GM23338 (cell line): Measurements from ENCODE around the gene SLC25A10. TPM values are rescaled to one million over a fixed set of nuclear protein-coding genes. Genes with fewer than 3 reads are reported as not detected.

Experiments
- ATAC-seq: fragments of 200-7000 bp; cut with Tn5 transposase; 3 replicates; pipeline ENCODE4 v1.9.1; 2020
- DNase-seq: peaks from one replicate; pipeline ENCODE4 v3.0.0-alpha.2; 2015; ENCODE audit warnings: low spot score
- H2AFZ ChIP-seq: fragments of 200-600 bp; sonication (generic); 2 replicates; pipeline ENCODE4 v1.8.0; 2016; ENCODE audit warnings: antibody characterized with exemption, mild to moderate bottlenecking, moderate library complexity
- H3F3A ChIP-seq: fragments of 200-600 bp; sonication (generic); replicated peaks from 2 replicates; pipeline ENCODE4 v1.8.0; 2017; ENCODE audit warnings: antibody characterized with exemption, mixed run types, low read depth
- H3K27ac ChIP-seq: fragments of 200-600 bp; sonication (generic); 2 replicates; pipeline ENCODE4 v1.6.1; 2016; ENCODE audit warnings: low read depth
- H3K27me3 ChIP-seq: fragments of 200-600 bp; sonication (generic); 2 replicates; pipeline ENCODE4 v1.8.0; 2016; ENCODE audit warnings: mild to moderate bottlenecking, mixed run types, moderate library complexity; ENCODE audit not compliant: insufficient read depth
- H3K36me3 ChIP-seq: fragments of 200-600 bp; sonication (generic); 2 replicates; pipeline ENCODE4 v1.8.0; 2016; ENCODE audit warnings: mild to moderate bottlenecking; ENCODE audit not compliant: insufficient read depth
- H3K4me1 ChIP-seq: fragments of 200-600 bp; sonication (generic); 2 replicates; pipeline ENCODE4 v1.8.0; 2016; ENCODE audit warnings: mild to moderate bottlenecking, moderate library complexity; ENCODE audit not compliant: insufficient read depth
- H3K4me2 ChIP-seq: fragments of 200-600 bp; sonication (generic); 2 replicates; pipeline ENCODE4 v1.7.1; 2017; ENCODE audit warnings: mixed run types
- H3K4me3 ChIP-seq: fragments of 200-600 bp; sonication (generic); 2 replicates; pipeline ENCODE4 v1.6.1; 2016; ENCODE audit warnings: mixed run types
- H3K79me2 ChIP-seq: fragments of 200-600 bp; sonication (generic); replicated peaks from 2 replicates; pipeline ENCODE4 v1.8.0; 2017; ENCODE audit warnings: mild to moderate bottlenecking; ENCODE audit not compliant: insufficient read depth
- H3K9me2 ChIP-seq: fragments of 200-600 bp; sonication (generic); 2 replicates; pipeline ENCODE4 v1.8.0; 2017; ENCODE audit not compliant: insufficient read depth
- H4K20me1 ChIP-seq: fragments of 200-600 bp; sonication (generic); replicated peaks from 2 replicates; pipeline ENCODE4 v1.8.0; 2017; ENCODE audit warnings: mild to moderate bottlenecking; ENCODE audit not compliant: insufficient read depth
- H3K27ac Mint-ChIP-seq: 2 replicates; pipeline ENCODE4 v1.8.0; 2020; ENCODE audit warnings: inconsistent platforms, mild to moderate bottlenecking, moderate library complexity, mixed read lengths
- H3K27me3 Mint-ChIP-seq: 3 replicates; pipeline ENCODE4 v1.8.0; 2022; ENCODE audit warnings: low read depth, mild to moderate bottlenecking, moderate library complexity, mixed read lengths, inconsistent platforms; ENCODE audit not compliant: insufficient read depth, poor library complexity
- H3K36me3 Mint-ChIP-seq: 3 replicates; pipeline ENCODE4 v1.8.0; 2021; ENCODE audit warnings: low read depth, mild to moderate bottlenecking, inconsistent platforms, moderate library complexity, mixed read lengths
- H3K4me1 Mint-ChIP-seq: 3 replicates; pipeline ENCODE4 v1.8.0; 2020; ENCODE audit warnings: mild to moderate bottlenecking, inconsistent platforms, mixed read lengths
- H3K4me3 Mint-ChIP-seq: 3 replicates; pipeline ENCODE4 v1.8.0; 2021; ENCODE audit warnings: moderate library complexity, mild to moderate bottlenecking, inconsistent platforms, mixed read lengths
- H3K9me3 Mint-ChIP-seq: 3 replicates; pipeline ENCODE4 v1.8.0; 2020; ENCODE audit warnings: moderate library complexity, mild to moderate bottlenecking, inconsistent platforms, mixed read lengths
- CREB1 ChIP-seq: fragments of 250-450 bp; sonication (Bioruptor Pico); IDR thresholded peaks from 2 replicates; pipeline ENCODE4 v1.5.0; 2020; ENCODE audit warnings: low read depth, mild to moderate bottlenecking, moderate library complexity
- CTCF ChIP-seq, 2 experiments: fragments of 200-600 bp in 1 of 2; sonication (generic) in 1 of 2; conservative IDR thresholded peaks; 2 replicates each; pipeline versions ENCODE4 v1.5.1 to v1.6.1; 2016 to 2017; ENCODE audit warnings: antibody characterized with exemption in 2 of 2, low read depth in 2 of 2, mild to moderate bottlenecking in 2 of 2, moderate library complexity in 1 of 2
- ETS1 ChIP-seq: IDR thresholded peaks from 2 replicates; pipeline ENCODE4 v1.6.1; 2016; ENCODE audit warnings: antibody characterized with exemption
- EZH2 ChIP-seq: fragments of 200-600 bp; sonication (generic); IDR thresholded peaks from one replicate; pipeline ENCODE4 v1.8.0; 2017; ENCODE audit warnings: antibody characterized with exemption, mild to moderate bottlenecking, low read depth; ENCODE audit not compliant: unreplicated experiment
- EZH2phosphoT487 ChIP-seq: fragments of 200-600 bp; sonication (generic); IDR thresholded peaks from one replicate; pipeline ENCODE4 v1.8.1; 2018; ENCODE audit warnings: antibody characterized with exemption; ENCODE audit not compliant: unreplicated experiment
- JUNB ChIP-seq: IDR thresholded peaks from one replicate; pipeline ENCODE4 v1.6.1; 2016; ENCODE audit warnings: antibody characterized with exemption; ENCODE audit not compliant: unreplicated experiment
- NANOG ChIP-seq: IDR thresholded peaks from 2 replicates; pipeline ENCODE4 v1.6.1; 2016; ENCODE audit warnings: antibody characterized with exemption, borderline replicate concordance
- POLR2AphosphoS5 ChIP-seq: IDR thresholded peaks from 2 replicates; pipeline ENCODE4 v1.6.1; 2016; ENCODE audit warnings: antibody characterized with exemption, low read depth
- REST ChIP-seq: IDR thresholded peaks from one replicate; pipeline ENCODE4 v1.6.1; 2018; ENCODE audit warnings: antibody characterized with exemption; ENCODE audit not compliant: unreplicated experiment
- STAT1 ChIP-seq: IDR thresholded peaks from one replicate; pipeline ENCODE4 v1.6.1; 2016; ENCODE audit warnings: antibody characterized with exemption; ENCODE audit not compliant: unreplicated experiment
- ZNF114 ChIP-seq: fragments of 250-450 bp; sonication (Bioruptor Pico); IDR thresholded peaks from 2 replicates; pipeline ENCODE4 v1.5.0; 2020; ENCODE audit warnings: mild to moderate bottlenecking, moderate library complexity
- ZNF331 ChIP-seq: fragments of 250-450 bp; sonication (Bioruptor Pico); IDR thresholded peaks from 2 replicates; pipeline ENCODE4 v1.5.0; 2020; ENCODE audit warnings: low read depth, mild to moderate bottlenecking, moderate library complexity
- polyA plus RNA-seq: library from polyadenylated mRNA; unstranded; fragments of >200 nt; fragmentation: Nextera tagmentation; extraction: Ambion mirVana; gene quantifications from 2 replicates; pipeline ENCODE4 v1.2.1, GENCODE V29; 2016
- total RNA-seq: library from RNA; depleted of rRNA; stranded (reverse); fragments of >200 nt; shearing (Covaris generic); gene quantifications from 2 replicates; pipeline ENCODE4 v1.2.3, GENCODE V29; 2014
- TF ChIP-seq, protein P1 (sequence below): fragments of 250-450 bp; sonication (Bioruptor Pico); IDR thresholded peaks from 2 replicates; pipeline ENCODE4 v1.5.0; 2020; ENCODE audit warnings: mild to moderate bottlenecking, moderate library complexity

Gene SLC25A10
- total and polyA plus RNA-seq, 2 experiments from 2014 or later, result 25.7 to 47.4 TPM

- DNase-seq (no peak), ATAC-seq (no peak)
- no peak overlapping the region for H3K4me3 ChIP-seq
- H3K36me3 Mint-ChIP-seq, result no peaks in the 10 kb centered on the region
- no peaks in the 10 kb centered on the region for H3K79me2 ChIP-seq
- H4K20me1 ChIP-seq, result no peaks in the 10 kb centered on the region
- H3K27ac ChIP-seq, result no peak overlapping the region
- H3K4me2 ChIP-seq, result no peak overlapping the region
- no peaks in the 10 kb centered on the region for H3K36me3 ChIP-seq
- H2AFZ ChIP-seq, result no peak overlapping the region
- TF ChIP-seq, protein P1, sequence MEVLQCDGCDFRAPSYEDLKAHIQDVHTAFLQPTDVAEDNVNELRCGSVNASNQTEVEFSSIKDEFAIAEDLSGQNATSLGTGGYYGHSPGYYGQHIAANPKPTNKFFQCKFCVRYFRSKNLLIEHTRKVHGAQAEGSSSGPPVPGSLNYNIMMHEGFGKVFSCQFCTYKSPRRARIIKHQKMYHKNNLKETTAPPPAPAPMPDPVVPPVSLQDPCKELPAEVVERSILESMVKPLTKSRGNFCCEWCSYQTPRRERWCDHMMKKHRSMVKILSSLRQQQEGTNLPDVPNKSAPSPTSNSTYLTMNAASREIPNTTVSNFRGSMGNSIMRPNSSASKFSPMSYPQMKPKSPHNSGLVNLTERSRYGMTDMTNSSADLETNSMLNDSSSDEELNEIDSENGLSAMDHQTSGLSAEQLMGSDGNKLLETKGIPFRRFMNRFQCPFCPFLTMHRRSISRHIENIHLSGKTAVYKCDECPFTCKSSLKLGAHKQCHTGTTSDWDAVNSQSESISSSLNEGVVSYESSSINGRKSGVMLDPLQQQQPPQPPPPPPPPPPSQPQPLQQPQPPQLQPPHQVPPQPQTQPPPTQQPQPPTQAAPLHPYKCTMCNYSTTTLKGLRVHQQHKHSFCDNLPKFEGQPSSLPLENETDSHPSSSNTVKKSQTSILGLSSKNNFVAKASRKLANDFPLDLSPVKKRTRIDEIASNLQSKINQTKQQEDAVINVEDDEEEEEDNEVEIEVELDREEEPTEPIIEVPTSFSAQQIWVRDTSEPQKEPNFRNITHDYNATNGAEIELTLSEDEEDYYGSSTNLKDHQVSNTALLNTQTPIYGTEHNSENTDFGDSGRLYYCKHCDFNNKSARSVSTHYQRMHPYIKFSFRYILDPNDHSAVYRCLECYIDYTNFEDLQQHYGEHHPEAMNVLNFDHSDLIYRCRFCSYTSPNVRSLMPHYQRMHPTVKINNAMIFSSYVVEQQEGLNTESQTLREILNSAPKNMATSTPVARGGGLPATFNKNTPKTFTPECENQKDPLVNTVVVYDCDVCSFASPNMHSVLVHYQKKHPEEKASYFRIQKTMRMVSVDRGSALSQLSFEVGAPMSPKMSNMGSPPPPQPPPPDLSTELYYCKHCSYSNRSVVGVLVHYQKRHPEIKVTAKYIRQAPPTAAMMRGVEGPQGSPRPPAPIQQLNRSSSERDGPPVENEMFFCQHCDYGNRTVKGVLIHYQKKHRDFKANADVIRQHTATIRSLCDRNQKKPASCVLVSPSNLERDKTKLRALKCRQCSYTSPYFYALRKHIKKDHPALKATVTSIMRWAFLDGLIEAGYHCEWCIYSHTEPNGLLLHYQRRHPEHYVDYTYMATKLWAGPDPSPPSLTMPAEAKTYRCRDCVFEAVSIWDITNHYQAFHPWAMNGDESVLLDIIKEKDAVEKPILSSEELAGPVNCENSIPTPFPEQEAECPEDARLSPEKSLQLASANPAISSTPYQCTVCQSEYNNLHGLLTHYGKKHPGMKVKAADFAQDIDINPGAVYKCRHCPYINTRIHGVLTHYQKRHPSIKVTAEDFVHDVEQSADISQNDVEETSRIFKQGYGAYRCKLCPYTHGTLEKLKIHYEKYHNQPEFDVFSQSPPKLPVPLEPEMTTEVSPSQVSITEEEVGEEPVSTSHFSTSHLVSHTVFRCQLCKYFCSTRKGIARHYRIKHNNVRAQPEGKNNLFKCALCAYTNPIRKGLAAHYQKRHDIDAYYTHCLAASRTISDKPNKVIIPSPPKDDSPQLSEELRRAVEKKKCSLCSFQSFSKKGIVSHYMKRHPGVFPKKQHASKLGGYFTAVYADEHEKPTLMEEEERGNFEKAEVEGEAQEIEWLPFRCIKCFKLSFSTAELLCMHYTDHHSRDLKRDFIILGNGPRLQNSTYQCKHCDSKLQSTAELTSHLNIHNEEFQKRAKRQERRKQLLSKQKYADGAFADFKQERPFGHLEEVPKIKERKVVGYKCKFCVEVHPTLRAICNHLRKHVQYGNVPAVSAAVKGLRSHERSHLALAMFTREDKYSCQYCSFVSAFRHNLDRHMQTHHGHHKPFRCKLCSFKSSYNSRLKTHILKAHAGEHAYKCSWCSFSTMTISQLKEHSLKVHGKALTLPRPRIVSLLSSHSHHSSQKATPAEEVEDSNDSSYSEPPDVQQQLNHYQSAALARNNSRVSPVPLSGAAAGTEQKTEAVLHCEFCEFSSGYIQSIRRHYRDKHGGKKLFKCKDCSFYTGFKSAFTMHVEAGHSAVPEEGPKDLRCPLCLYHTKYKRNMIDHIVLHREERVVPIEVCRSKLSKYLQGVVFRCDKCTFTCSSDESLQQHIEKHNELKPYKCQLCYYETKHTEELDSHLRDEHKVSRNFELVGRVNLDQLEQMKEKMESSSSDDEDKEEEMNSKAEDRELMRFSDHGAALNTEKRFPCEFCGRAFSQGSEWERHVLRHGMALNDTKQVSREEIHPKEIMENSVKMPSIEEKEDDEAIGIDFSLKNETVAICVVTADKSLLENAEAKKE (CRISPR knock-in tag), result no peak
- no peak for TF ChIP-seq CREB1
- no peak for TF ChIP-seq STAT1
- TF ChIP-seq ZNF114, result no peak
- TF ChIP-seq ZNF331, result no peak
- TF ChIP-seq EZH2, result no peak
- TF ChIP-seq POLR2AphosphoS5, result no peak
- TF ChIP-seq NANOG, result no peak
- no peak for TF ChIP-seq JUNB
- no peak for TF ChIP-seq REST
- no peak for TF ChIP-seq EZH2phosphoT487
- no peak for TF ChIP-seq ETS1
- no peak for TF ChIP-seq CTCF (conservative IDR thresholded peaks at IDR 0.05; ENCODE audit: low read depth in 2 of 2)
- H3K9me2 ChIP-seq, result no peaks in the 10 kb centered on the region
- H3K27me3 Mint-ChIP-seq, result peaks cover 15% of the 10 kb centered on the region
- H3K9me3 Mint-ChIP-seq, result no peaks in the 10 kb centered on the region
- H3K4me1 ChIP-seq, result no peaks in the 10 kb centered on the region
- H3K4me1 Mint-ChIP-seq, result peaks cover 9% of the 10 kb centered on the region
- no peak overlapping the region for H3K4me3 Mint-ChIP-seq
- peaks cover 4% of the 10 kb centered on the region for H3F3A ChIP-seq
- H3K27me3 ChIP-seq, result no peaks in the 10 kb centered on the region
- H3K27ac Mint-ChIP-seq, result no peak overlapping the region
Measured at GRCh38 chr17:81737947-81738800, 26.1 kb downstream of the SLC25A10 start.
